T-helper 1 cell (primary cell): ENCODE results near the gene TMEM72.

Experiments used
- DNase-seq, 5 donors: peaks; one replicate each; pipeline ENCODE4 v3.0.0-alpha.2; 2012 to 2020

TMEM72 gene

GRCh38 chr10:44969854-44970253 is 58.7 kb downstream of the TMEM72 start:
- DNase-seq, result no peak

- no peak for DNase-seq
Observed at GRCh38 chr10:44970812-44971395, 59.8 kb downstream of the TMEM72 start.

- DNase-seq, result no peak
Observed at GRCh38 chr10:44971434-44971833, 60.3 kb downstream of the TMEM72 start.

- no peak for DNase-seq
Observed at GRCh38 chr10:44971935-44972757, 61.0 kb downstream of the TMEM72 start.

- DNase-seq, result no peak
Observed at GRCh38 chr10:44972874-44973306, 61.8 kb downstream of the TMEM72 start.

- DNase-seq, result no peak
Observed at GRCh38 chr10:44973323-44974081, 62.4 kb downstream of the TMEM72 start.

- no peak for DNase-seq
Observed at GRCh38 chr10:44974082-44974627, 63.0 kb downstream of the TMEM72 start.

GRCh38 chr10:44974628-44975430 is 63.7 kb downstream of the TMEM72 start:
- DNase-seq, result peak; percentile 34 to 62 (median 45)

- no peak for DNase-seq
Observed at GRCh38 chr10:44975431-44976331, 64.5 kb downstream of the TMEM72 start.

GRCh38 chr10:44976352-44977198 is 65.4 kb downstream of the TMEM72 start:
- DNase-seq, result no peak

GRCh38 chr10:44977287-44978212 is 66.4 kb downstream of the TMEM72 start:
- no peak for DNase-seq

- DNase-seq, result no peak
Observed at GRCh38 chr10:44978213-44978569, 67.1 kb downstream of the TMEM72 start.

- peak in 1 of 5 donors; percentile 48 for DNase-seq
Observed at GRCh38 chr10:44978570-44979280, 67.6 kb downstream of the TMEM72 start, which contains the start of gene DEPP1. Gene DEPP1 (minus strand): TSS chr10:44978809. CDS start chr10:44978030, 779 bp downstream.

GRCh38 chr10:44979281-44980191 is 68.4 kb downstream of the TMEM72 start:
- DNase-seq, result no peak

GRCh38 chr10:44980309-44981171 is 69.4 kb downstream of the TMEM72 start:
- DNase-seq, result no peak
